Lower leg skin (tissue), 3 donors: ENCODE data around the gene ZBTB20.

ENCODE experiments used
- POLR2A ChIP-seq, 2 donors: fragments of 450-650 bp; IDR thresholded peaks; one replicate each; pipeline ENCODE4 v1.6.1; 2016 to 2017; ENCODE audit warnings: antibody characterized with exemption in 2 of 2, mild to moderate bottlenecking in 1 of 2, moderate library complexity in 1 of 2
- TF ChIP-seq, protein P1 (sequence below), 3 donors: fragments of 450-650 bp; IDR thresholded peaks; one replicate each; pipeline ENCODE4 v1.5.1; 2016; ENCODE audit warnings: antibody characterized with exemption in 3 of 3, mild to moderate bottlenecking in 3 of 3, moderate library complexity in 2 of 3

- TF ChIP-seq, protein P1, sequence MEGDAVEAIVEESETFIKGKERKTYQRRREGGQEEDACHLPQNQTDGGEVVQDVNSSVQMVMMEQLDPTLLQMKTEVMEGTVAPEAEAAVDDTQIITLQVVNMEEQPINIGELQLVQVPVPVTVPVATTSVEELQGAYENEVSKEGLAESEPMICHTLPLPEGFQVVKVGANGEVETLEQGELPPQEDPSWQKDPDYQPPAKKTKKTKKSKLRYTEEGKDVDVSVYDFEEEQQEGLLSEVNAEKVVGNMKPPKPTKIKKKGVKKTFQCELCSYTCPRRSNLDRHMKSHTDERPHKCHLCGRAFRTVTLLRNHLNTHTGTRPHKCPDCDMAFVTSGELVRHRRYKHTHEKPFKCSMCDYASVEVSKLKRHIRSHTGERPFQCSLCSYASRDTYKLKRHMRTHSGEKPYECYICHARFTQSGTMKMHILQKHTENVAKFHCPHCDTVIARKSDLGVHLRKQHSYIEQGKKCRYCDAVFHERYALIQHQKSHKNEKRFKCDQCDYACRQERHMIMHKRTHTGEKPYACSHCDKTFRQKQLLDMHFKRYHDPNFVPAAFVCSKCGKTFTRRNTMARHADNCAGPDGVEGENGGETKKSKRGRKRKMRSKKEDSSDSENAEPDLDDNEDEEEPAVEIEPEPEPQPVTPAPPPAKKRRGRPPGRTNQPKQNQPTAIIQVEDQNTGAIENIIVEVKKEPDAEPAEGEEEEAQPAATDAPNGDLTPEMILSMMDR (IDR thresholded peaks at IDR 0.05), result no peak
- no peak for TF ChIP-seq POLR2A (IDR thresholded peaks at IDR 0.05)
Observed at GRCh38 chr3:115038817-115039216, 108.3 kb downstream of the ZBTB20 start.
